Fibroblast of lung (primary cell): ENCODE measurements around the gene PAM.

Experiments
- CTCF ChIP-seq, 2 donors: IDR thresholded peaks in 1 of 2; conservative IDR thresholded peaks in 1 of 2; 1 replicate in 1 of 2; 2 replicates in 1 of 2; pipeline ENCODE4 v1.5.1; 2011 to 2012; ENCODE audit warnings: low read length in 2 of 2, control low read depth in 1 of 2, inconsistent platforms in 1 of 2, low read depth in 1 of 2, mild to moderate bottlenecking in 1 of 2
- EZH2 ChIP-seq: IDR thresholded peaks from 2 replicates; pipeline ENCODE4 v1.5.1; 2012; ENCODE audit warnings: low read length, control low read depth, mild to moderate bottlenecking; ENCODE audit errors: missing control alignments

DNA sequence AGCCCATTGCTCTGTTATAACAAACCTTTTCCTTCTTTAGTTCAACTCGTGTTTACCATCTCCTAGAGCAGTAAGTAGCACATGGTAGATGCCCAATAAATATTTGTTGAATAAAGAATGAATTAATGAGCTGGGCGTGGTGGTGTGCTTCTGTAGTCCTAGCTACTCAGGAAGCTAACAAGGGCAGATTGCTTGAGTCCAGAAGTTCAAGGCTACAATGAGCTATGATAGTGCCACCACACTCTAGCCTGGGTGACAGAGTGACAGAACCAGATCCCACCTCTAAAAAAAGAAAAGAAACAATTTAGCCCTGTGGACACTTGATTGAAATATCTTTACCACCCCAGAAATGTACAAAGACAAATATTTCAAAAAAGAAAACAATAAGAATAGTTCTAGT is 14.6 kb upstream of the PAM start:
- no peak for TF ChIP-seq CTCF (conservative IDR thresholded peaks at IDR 0.05 in 1 of 2, IDR thresholded peaks at IDR 0.05 in 1 of 2; ENCODE audit: low read depth in 1 of 2, low read length in 2 of 2)
- TF ChIP-seq EZH2: no peak
